A549 (cell line): ENCODE measurements around the gene JOSD1.

ENCODE experiments used
- CHD2 ChIP-seq: fragments of 150-350 bp; IDR thresholded peaks from 2 replicates; pipeline ENCODE4 v1.6.1; 2014; ENCODE audit warnings: low read length; ENCODE audit not compliant: partially characterized antibody
- EP300 ChIP-seq, 2 experiments: fragments of >200 bp; sonication (Bioruptor Twin); formaldehyde crosslinking; IDR thresholded peaks; 2 replicates in 1 of 2; 3 replicates in 1 of 2; pipeline ENCODE4 v1.6.1; 2016 to 2017
- HDAC2 ChIP-seq: fragments of 200-600 bp; sonication (generic); IDR thresholded peaks from 2 replicates; pipeline ENCODE4 v1.6.1; 2016
- JUNB ChIP-seq: fragments of >200 bp; sonication (Bioruptor Twin); formaldehyde crosslinking; IDR thresholded peaks from 2 replicates; pipeline ENCODE4 v1.6.1; 2016
- KDM1A ChIP-seq: fragments of 200-600 bp; sonication (generic); IDR thresholded peaks from 2 replicates; pipeline ENCODE4 v1.6.1; 2016; ENCODE audit warnings: low read depth, mild to moderate bottlenecking
- MYC ChIP-seq: IDR thresholded peaks from 2 replicates; pipeline ENCODE4 v1.6.1; 2012; ENCODE audit warnings: mild to moderate bottlenecking, inconsistent platforms, low read length, improper control_type of control experiment, borderline replicate concordance
- NPAS2 ChIP-seq: fragments of 250-450 bp; sonication (Bioruptor Pico); IDR thresholded peaks from 2 replicates; pipeline ENCODE4 v1.8.0; 2022; ENCODE audit warnings: mild to moderate bottlenecking, moderate library complexity, borderline replicate concordance
- POLR2A ChIP-seq: IDR thresholded peaks from 2 replicates; pipeline ENCODE4 v1.6.1; 2012; ENCODE audit warnings: mild to moderate bottlenecking, low read length
- SMC3 ChIP-seq: fragments of >200 bp; sonication (Bioruptor Twin); formaldehyde crosslinking; IDR thresholded peaks from 3 replicates; pipeline ENCODE4 v1.6.1; 2018; ENCODE audit warnings: inconsistent platforms
- TP53 ChIP-seq: fragments of 250-450 bp; sonication (Bioruptor Pico); IDR thresholded peaks from 2 replicates; pipeline ENCODE4 v1.5.0; 2021; ENCODE audit warnings: mild to moderate bottlenecking, moderate library complexity
- TF ChIP-seq, protein P1 (sequence below): fragments of >200 bp; sonication (Bioruptor Twin); formaldehyde crosslinking; IDR thresholded peaks from 3 replicates; pipeline ENCODE4 v1.5.1; 2016

DNA sequence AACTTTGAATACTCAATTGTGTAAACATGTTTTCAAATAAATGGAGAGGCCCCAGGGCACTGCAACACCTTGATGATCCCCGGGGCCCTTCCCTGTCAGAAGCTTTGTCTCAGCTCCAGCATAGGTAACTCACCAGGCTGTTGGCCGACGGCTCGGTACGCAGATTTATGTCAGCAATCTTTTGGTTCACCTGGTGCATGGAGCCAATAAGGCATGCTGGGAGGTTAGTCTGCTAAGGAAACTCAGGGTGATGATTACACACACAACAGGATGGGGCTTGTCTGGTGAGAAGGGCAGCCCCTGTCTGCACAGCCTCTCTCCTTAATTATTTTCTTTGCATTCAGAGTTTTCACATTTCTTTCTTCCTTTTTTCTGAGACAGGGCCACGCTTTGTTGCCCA is 55.3 kb downstream of the JOSD1 start:
- TF ChIP-seq JUNB (no peak), TP53 (no peak), NPAS2 (no peak), SMC3 (no peak), POLR2A (no peak), EP300 (IDR thresholded peaks at IDR 0.05) (no peak), KDM1A (no peak), CHD2 (no peak), MYC (no peak), HDAC2 (no peak)
- TF ChIP-seq, protein P1, sequence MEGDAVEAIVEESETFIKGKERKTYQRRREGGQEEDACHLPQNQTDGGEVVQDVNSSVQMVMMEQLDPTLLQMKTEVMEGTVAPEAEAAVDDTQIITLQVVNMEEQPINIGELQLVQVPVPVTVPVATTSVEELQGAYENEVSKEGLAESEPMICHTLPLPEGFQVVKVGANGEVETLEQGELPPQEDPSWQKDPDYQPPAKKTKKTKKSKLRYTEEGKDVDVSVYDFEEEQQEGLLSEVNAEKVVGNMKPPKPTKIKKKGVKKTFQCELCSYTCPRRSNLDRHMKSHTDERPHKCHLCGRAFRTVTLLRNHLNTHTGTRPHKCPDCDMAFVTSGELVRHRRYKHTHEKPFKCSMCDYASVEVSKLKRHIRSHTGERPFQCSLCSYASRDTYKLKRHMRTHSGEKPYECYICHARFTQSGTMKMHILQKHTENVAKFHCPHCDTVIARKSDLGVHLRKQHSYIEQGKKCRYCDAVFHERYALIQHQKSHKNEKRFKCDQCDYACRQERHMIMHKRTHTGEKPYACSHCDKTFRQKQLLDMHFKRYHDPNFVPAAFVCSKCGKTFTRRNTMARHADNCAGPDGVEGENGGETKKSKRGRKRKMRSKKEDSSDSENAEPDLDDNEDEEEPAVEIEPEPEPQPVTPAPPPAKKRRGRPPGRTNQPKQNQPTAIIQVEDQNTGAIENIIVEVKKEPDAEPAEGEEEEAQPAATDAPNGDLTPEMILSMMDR = no peak
